K562 (cell line): Measurements from ENCODE around the gene PDE4D.

Source experiments
- NBN ChIP-seq: fragments of 450-650 bp; IDR thresholded peaks from 2 replicates; pipeline ENCODE4 v1.6.1; 2016; ENCODE audit warnings: low read depth, mild to moderate bottlenecking
- SRF ChIP-seq, 2 experiments: fragments of 250-450, 450-650 bp in 1 of 2; sonication (Bioruptor Pico) in 1 of 2; sonication (generic) in 1 of 2; formaldehyde crosslinking; IDR thresholded peaks; 2 replicates each; pipeline versions ENCODE4 v1.5.0 to v1.5.1; 2020 to 2022; ENCODE audit warnings: mild to moderate bottlenecking in 1 of 2, missing genetic modification reagents in 1 of 2
- TF ChIP-seq, protein P1 (sequence below): fragments of 450-650 bp; IDR thresholded peaks from 2 replicates; pipeline ENCODE4 v1.6.1; 2016; ENCODE audit warnings: borderline replicate concordance

DNA sequence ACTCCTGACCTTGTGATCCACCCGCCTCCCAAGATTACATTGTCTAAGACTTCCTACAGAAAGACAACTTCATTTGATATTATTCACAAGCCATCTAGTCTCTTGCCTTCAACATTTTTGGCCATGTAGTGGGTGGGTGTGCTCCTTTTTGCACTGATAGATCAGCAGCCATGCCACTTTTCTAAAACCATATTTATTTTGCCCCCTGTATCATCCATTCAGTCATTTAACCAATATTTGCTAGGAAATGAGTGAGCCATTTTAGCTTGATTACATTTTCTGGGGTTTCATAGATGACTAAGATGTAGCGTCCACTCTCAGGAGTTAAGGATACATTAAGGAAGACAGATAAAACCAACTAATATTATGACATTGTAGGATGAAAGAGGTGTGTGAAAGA is 755.0 kb downstream of the PDE4D start:
- TF ChIP-seq NBN (no peak), SRF (CRISPR knock-in tag; IDR thresholded peaks at IDR 0.05) (no peak)
- TF ChIP-seq, protein P1, sequence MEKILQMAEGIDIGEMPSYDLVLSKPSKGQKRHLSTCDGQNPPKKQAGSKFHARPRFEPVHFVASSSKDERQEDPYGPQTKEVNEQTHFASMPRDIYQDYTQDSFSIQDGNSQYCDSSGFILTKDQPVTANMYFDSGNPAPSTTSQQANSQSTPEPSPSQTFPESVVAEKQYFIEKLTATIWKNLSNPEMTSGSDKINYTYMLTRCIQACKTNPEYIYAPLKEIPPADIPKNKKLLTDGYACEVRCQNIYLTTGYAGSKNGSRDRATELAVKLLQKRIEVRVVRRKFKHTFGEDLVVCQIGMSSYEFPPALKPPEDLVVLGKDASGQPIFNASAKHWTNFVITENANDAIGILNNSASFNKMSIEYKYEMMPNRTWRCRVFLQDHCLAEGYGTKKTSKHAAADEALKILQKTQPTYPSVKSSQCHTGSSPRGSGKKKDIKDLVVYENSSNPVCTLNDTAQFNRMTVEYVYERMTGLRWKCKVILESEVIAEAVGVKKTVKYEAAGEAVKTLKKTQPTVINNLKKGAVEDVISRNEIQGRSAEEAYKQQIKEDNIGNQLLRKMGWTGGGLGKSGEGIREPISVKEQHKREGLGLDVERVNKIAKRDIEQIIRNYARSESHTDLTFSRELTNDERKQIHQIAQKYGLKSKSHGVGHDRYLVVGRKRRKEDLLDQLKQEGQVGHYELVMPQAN = no peak
